DND-41 (cell line): ENCODE measurements around the gene EFNA4.

Experiments
- ATAC-seq: fragments of 200-7000 bp; cut with Tn5 transposase; 3 replicates; pipeline ENCODE4 v1.9.1; 2021; ENCODE audit warnings: low read depth; ENCODE audit not compliant: insufficient read depth
- DNase-seq: peaks from one replicate; pipeline ENCODE4 v3.0.0-alpha.2; 2020
- H2AFZ ChIP-seq: 2 replicates; pipeline ENCODE4 v1.6.0; 2012; ENCODE audit warnings: low read depth, low read length
- H3K27ac ChIP-seq: 2 replicates; pipeline ENCODE4 v1.5.1; 2012; ENCODE audit warnings: low read length, inconsistent platforms
- H3K27me3 ChIP-seq: fragments of 200-600 bp; sonication (generic); 2 replicates; pipeline ENCODE4 v1.6.0; 2012; ENCODE audit warnings: low read length, mild to moderate bottlenecking, inconsistent platforms; ENCODE audit not compliant: insufficient read depth, poor library complexity
- H3K36me3 ChIP-seq: 2 replicates; pipeline ENCODE4 v1.5.1; 2012; ENCODE audit warnings: low read length, inconsistent platforms; ENCODE audit not compliant: insufficient read depth
- H3K4me1 ChIP-seq: 2 replicates; pipeline ENCODE4 v1.5.1; 2012; ENCODE audit warnings: mild to moderate bottlenecking, low read length; ENCODE audit not compliant: insufficient read depth
- H3K4me2 ChIP-seq: 2 replicates; pipeline ENCODE4 v1.6.0; 2012; ENCODE audit warnings: mild to moderate bottlenecking, moderate library complexity, low read length, inconsistent platforms; ENCODE audit not compliant: insufficient read depth
- H3K4me3 ChIP-seq, 2 experiments: fragments of 200-600 bp in 1 of 2; shearing (Covaris generic) in 1 of 2; 2 replicates each; pipeline ENCODE4 v1.5.1; 2012 to 2016; ENCODE audit warnings: inconsistent platforms in 2 of 2, low read length in 2 of 2, mild to moderate bottlenecking in 2 of 2, low read depth in 1 of 2, moderate library complexity in 1 of 2
- H3K79me2 ChIP-seq: 2 replicates; pipeline ENCODE4 v1.6.0; 2012; ENCODE audit warnings: low read length, inconsistent platforms; ENCODE audit not compliant: insufficient read depth
- H3K9ac ChIP-seq: 2 replicates; pipeline ENCODE4 v1.6.0; 2012; ENCODE audit warnings: low read depth, mild to moderate bottlenecking, inconsistent platforms, low read length, moderate library complexity
- H3K9me3 ChIP-seq: 2 replicates; pipeline ENCODE4 v1.5.1; 2012; ENCODE audit warnings: low read length, moderate library complexity, mild to moderate bottlenecking, inconsistent platforms; ENCODE audit not compliant: insufficient read depth, severe bottlenecking
- H4K20me1 ChIP-seq: 2 replicates; pipeline ENCODE4 v1.6.0; 2012; ENCODE audit warnings: low read length; ENCODE audit not compliant: insufficient read depth
- CTCF ChIP-seq: IDR thresholded peaks from 2 replicates; pipeline ENCODE4 v1.5.1; 2012; ENCODE audit warnings: borderline replicate concordance, low read length, moderate library complexity, mild to moderate bottlenecking; ENCODE audit not compliant: poor library complexity, severe bottlenecking; ENCODE audit errors: extremely low read depth
- EZH2 ChIP-seq: IDR thresholded peaks from 3 replicates; pipeline ENCODE4 v1.6.1; 2012; ENCODE audit warnings: borderline replicate concordance, low read depth, mild to moderate bottlenecking, moderate library complexity, low read length, inconsistent platforms; ENCODE audit not compliant: severe bottlenecking

The EFNA4 gene

GRCh38 chr1:155030899-155031298 lies 32.6 kb upstream of the EFNA4 start:
- no peak overlapping the region for H3K27ac ChIP-seq
- no peak for ATAC-seq
- no peak overlapping the region for H3K4me2 ChIP-seq
- no peak for TF ChIP-seq CTCF
- TF ChIP-seq EZH2 = no peak
- H2AFZ ChIP-seq = no peak overlapping the region
- no peaks in the 10 kb centered on the region for H3K4me1 ChIP-seq
- peaks cover 25% of the 10 kb centered on the region for H3K27me3 ChIP-seq
- no peaks in the 10 kb centered on the region for H3K36me3 ChIP-seq
- peaks cover 7% of the 10 kb centered on the region; the same call in 1 of the 2 replicates for H4K20me1 ChIP-seq
- no peak overlapping the region for H3K9ac ChIP-seq
- no peaks in the 10 kb centered on the region for H3K79me2 ChIP-seq
- DNase-seq = no peak
- no peak overlapping the region for H3K4me3 ChIP-seq
- H3K9me3 ChIP-seq = no peaks in the 10 kb centered on the region

GRCh38 chr1:155032886-155033285 lies 30.7 kb upstream of the EFNA4 start:
- no peak for ATAC-seq

GRCh38 chr1:155033524-155033923 lies 30.0 kb upstream of the EFNA4 start, which contains the start of the genes DCST1 and DCST2:
Gene DCST1 (plus strand): TSS chr1:155033824. CDS start chr1:155034037, 213 bp downstream.
Gene DCST2 (minus strand): TSS chr1:155033781. CDS start chr1:155033701, 80 bp downstream.
- Histone ChIP-seq H3K4me2 (no peak within 1 kb of the TSS), H3K9me3 (no peaks in the 10 kb centered on the region), H3K36me3 (no peaks in the 10 kb centered on the region), H2AFZ (no peak within 1 kb of the TSS), H3K79me2 (no peaks in the 10 kb centered on the region), H3K4me1 (no peaks in the 10 kb centered on the region), H3K27ac (no peak within 1 kb of the TSS), H4K20me1 (peaks cover 12% of the 10 kb centered on the region; the same call in 1 of the 2 replicates), H3K27me3 (peaks cover 34% of the 10 kb centered on the region), H3K4me3 (no peak within 1 kb of the TSS), H3K9ac (no peak within 1 kb of the TSS)
- ATAC-seq (no peak), DNase-seq (no peak)
- TF ChIP-seq EZH2 (no peak), CTCF (no peak)

More at GRCh38 chr1:155032886-155033285, 30.7 kb upstream of the EFNA4 start:
- H3K36me3 ChIP-seq = no peaks in the 10 kb centered on the region
- H3K79me2 ChIP-seq = no peaks in the 10 kb centered on the region
- H3K9ac ChIP-seq = no peak overlapping the region
- no peak for DNase-seq
- no peaks in the 10 kb centered on the region for H3K9me3 ChIP-seq
- peaks cover 12% of the 10 kb centered on the region; the same call in 1 of the 2 replicates for H4K20me1 ChIP-seq
- no peak overlapping the region for H3K4me3 ChIP-seq
- H3K27me3 ChIP-seq = peaks cover 28% of the 10 kb centered on the region
- H2AFZ ChIP-seq = no peak overlapping the region
- no peak overlapping the region for H3K27ac ChIP-seq
- H3K4me1 ChIP-seq = no peaks in the 10 kb centered on the region
- no peak overlapping the region for H3K4me2 ChIP-seq
- TF ChIP-seq CTCF = no peak
- no peak for TF ChIP-seq EZH2
